Stimulated activated naive CD8-positive, alpha-beta T cell treated with anti-CD3 and anti-CD28 coated beads, Interleukin-15, Interleukin-2, amounts not matched to agents 100 U/mL and 50 U/mL, for 24 hours (primary cell): ENCODE data around the gene ACBD4.
"Not testable (repeated sequence)": the region's sequence is repeated elsewhere in the genome, so short reads cannot be mapped to it uniquely, and the experiment has no call there.

Experiments
- ATAC-seq: fragments of 150-1000 bp; cut with Tn5 transposase; one replicate; pipeline ENCODE4 v1.10.0; 2021
- DNase-seq: peaks from one replicate; pipeline ENCODE4 v3.0.0; 2021

The ACBD4 gene

GRCh38 chr17:45119964-45120363, 15.5 kb upstream of the ACBD4 start:
- DNase-seq, result no peak
- ATAC-seq, result no peak

- DNase-seq (no peak), ATAC-seq (no peak)
Observed at GRCh38 chr17:45120558-45120957, 14.9 kb upstream of the ACBD4 start.

GRCh38 chr17:45121055-45121454, 14.4 kb upstream of the ACBD4 start:
- ATAC-seq (no peak), DNase-seq (no peak)

- ATAC-seq, result no peak
- no peak for DNase-seq
Observed at GRCh38 chr17:45123076-45123770, 12.3 kb upstream of the ACBD4 start.

- peak; percentile 60 for ATAC-seq
- DNase-seq, result peak; percentile 34
Observed at GRCh38 chr17:45123930-45124796, 11.3 kb upstream of the ACBD4 start.

GRCh38 chr17:45124797-45125122, 10.7 kb upstream of the ACBD4 start:
- not testable (repeated sequence) for ATAC-seq, DNase-seq

- DNase-seq (no peak), ATAC-seq (no peak)
Observed at GRCh38 chr17:45125509-45125908, 10.0 kb upstream of the ACBD4 start.

- ATAC-seq (no peak), DNase-seq (no peak)
Observed at GRCh38 chr17:45127207-45127547, 8.3 kb upstream of the ACBD4 start.

GRCh38 chr17:45127548-45128300, 7.8 kb upstream of the ACBD4 start:
- no peak for DNase-seq

GRCh38 chr17:45128331-45128730, 7.2 kb upstream of the ACBD4 start:
- DNase-seq (no peak), ATAC-seq (no peak)

More at GRCh38 chr17:45127548-45128300, 7.8 kb upstream of the ACBD4 start:
- no peak for ATAC-seq

- ATAC-seq, result no peak
- no peak for DNase-seq
Observed at GRCh38 chr17:45128989-45129388, 6.5 kb upstream of the ACBD4 start.

GRCh38 chr17:45129426-45129939, 6.0 kb upstream of the ACBD4 start:
- DNase-seq (no peak), ATAC-seq (no peak)

- DNase-seq (no peak), ATAC-seq (no peak)
Observed at GRCh38 chr17:45129940-45130680, 5.4 kb upstream of the ACBD4 start.

- ATAC-seq (no peak), DNase-seq (no peak)
Observed at GRCh38 chr17:45130681-45131615, 4.5 kb upstream of the ACBD4 start.

- DNase-seq (peak; percentile 71), ATAC-seq (no peak)
Observed at GRCh38 chr17:45131616-45132319, 3.7 kb upstream of the ACBD4 start.

- no peak for DNase-seq
- ATAC-seq, result no peak
Observed at GRCh38 chr17:45132320-45132571, 3.2 kb upstream of the ACBD4 start, which contains the start of gene PLCD3. PLCD3 (minus strand) TSS chr17:45132515; CDS start chr17:45132410, 105 bp downstream.

GRCh38 chr17:45132572-45133463, 2.7 kb upstream of the ACBD4 start:
- ATAC-seq, result peak; percentile 33

GRCh38 chr17:45135978-45136791, 698 bp downstream of the ACBD4 start:
- DNase-seq (no peak), ATAC-seq (no peak)

More at GRCh38 chr17:45132572-45133463, 2.7 kb upstream of the ACBD4 start:
- peak; percentile 80 for DNase-seq
